SK-N-SH treated with all-trans-retinoic acid at 6 μM for 48 hours (cell line): ENCODE results near the gene CST7.

Source experiments
- ATAC-seq: fragments of 200-7000 bp; cut with Tn5 transposase; 3 replicates; pipeline ENCODE4 v1.9.1; 2020; ENCODE audit warnings: mild to moderate bottlenecking, moderate library complexity
- ARNTL ChIP-seq: fragments of 450-650 bp; formaldehyde crosslinking; IDR thresholded peaks from 2 replicates; pipeline ENCODE4 v1.5.0; 2020; ENCODE audit warnings: low read depth, mild to moderate bottlenecking, moderate library complexity, borderline replicate concordance
- BACH2 ChIP-seq: fragments of 250-450 bp; sonication (Bioruptor Pico); IDR thresholded peaks from 2 replicates; pipeline ENCODE4 v1.9.0; 2021; ENCODE audit warnings: mild to moderate bottlenecking, borderline replicate concordance
- CSDC2 ChIP-seq: fragments of 250-450 bp; sonication (Bioruptor Pico); IDR thresholded peaks from 2 replicates; pipeline ENCODE4 v1.5.0; 2020; ENCODE audit warnings: mild to moderate bottlenecking, moderate library complexity
- ESRRG ChIP-seq: fragments of 250-450 bp; sonication (Bioruptor Pico); IDR thresholded peaks from 2 replicates; pipeline ENCODE4 v1.6.1; 2021; ENCODE audit warnings: mild to moderate bottlenecking
- GLIS3 ChIP-seq: fragments of 250-450 bp; sonication (Bioruptor Pico); IDR thresholded peaks from 2 replicates; pipeline ENCODE4 v1.5.0; 2020; ENCODE audit warnings: mild to moderate bottlenecking, moderate library complexity
- ISL1 ChIP-seq: fragments of 250-450 bp; sonication (Bioruptor Pico); IDR thresholded peaks from 2 replicates; pipeline ENCODE4 v2.1.2; 2022; ENCODE audit warnings: mild to moderate bottlenecking, moderate library complexity
- OSR1 ChIP-seq: fragments of 250-450 bp; sonication (Bioruptor Pico); IDR thresholded peaks from 2 replicates; pipeline ENCODE4 v1.8.0; 2022; ENCODE audit warnings: moderate library complexity, mild to moderate bottlenecking, inconsistent platforms
- PPARA ChIP-seq: fragments of 250-450 bp; sonication (Bioruptor Pico); IDR thresholded peaks from 2 replicates; pipeline ENCODE4 v1.5.0; 2020; ENCODE audit warnings: mild to moderate bottlenecking, borderline replicate concordance
- SNAI2 ChIP-seq: fragments of 250-450 bp; sonication (Bioruptor Pico); IDR thresholded peaks from 2 replicates; pipeline ENCODE4 v1.5.0; 2020; ENCODE audit warnings: mild to moderate bottlenecking, moderate library complexity
- TCF4 ChIP-seq: fragments of 250-450 bp; sonication (Bioruptor Pico); IDR thresholded peaks from 2 replicates; pipeline ENCODE4 v1.8.0; 2021; ENCODE audit warnings: mild to moderate bottlenecking, moderate library complexity, borderline replicate concordance
- TOX ChIP-seq: fragments of 250-450 bp; sonication (Bioruptor Pico); IDR thresholded peaks from 2 replicates; pipeline ENCODE4 v1.8.0; 2021; ENCODE audit warnings: mild to moderate bottlenecking, moderate library complexity, borderline replicate concordance
- ZC3H10 ChIP-seq: fragments of 250-450 bp; sonication (Bioruptor Pico); IDR thresholded peaks from 2 replicates; pipeline ENCODE4 v1.5.1; 2021; ENCODE audit warnings: mild to moderate bottlenecking, moderate library complexity
- ZFP3 ChIP-seq: fragments of 250-450 bp; sonication (Bioruptor Pico); IDR thresholded peaks from 2 replicates; pipeline ENCODE4 v1.5.0; 2020; ENCODE audit warnings: mild to moderate bottlenecking, moderate library complexity
- ZFP30 ChIP-seq: fragments of 450-650 bp; formaldehyde crosslinking; IDR thresholded peaks from 2 replicates; pipeline ENCODE4 v1.5.0; 2022; ENCODE audit warnings: mild to moderate bottlenecking, moderate library complexity
- ZNF565 ChIP-seq: fragments of 450-650 bp; formaldehyde crosslinking; conservative IDR thresholded peaks from 2 replicates; pipeline ENCODE4 v1.5.0; 2020; ENCODE audit warnings: low read depth, mild to moderate bottlenecking, moderate library complexity
- ZNF70 ChIP-seq: fragments of 450-650 bp; formaldehyde crosslinking; IDR thresholded peaks from 2 replicates; pipeline ENCODE4 v1.5.0; 2020; ENCODE audit warnings: mild to moderate bottlenecking, moderate library complexity
- TF ChIP-seq, protein P1 (sequence below): fragments of 250-450 bp; sonication (Bioruptor Pico); IDR thresholded peaks from 2 replicates; pipeline ENCODE4 v1.8.0; 2021; ENCODE audit warnings: low read depth, mild to moderate bottlenecking, moderate library complexity, borderline replicate concordance
- TF ChIP-seq, protein P2 (sequence below): fragments of 250-450 bp; sonication (Bioruptor Pico); IDR thresholded peaks from 2 replicates; pipeline ENCODE4 v1.5.1; 2021; ENCODE audit warnings: mild to moderate bottlenecking, moderate library complexity
- TF ChIP-seq, protein P3 (sequence below): fragments of 250-450 bp; sonication (Bioruptor Pico); IDR thresholded peaks from 2 replicates; pipeline ENCODE4 v1.5.0; 2020; ENCODE audit warnings: mild to moderate bottlenecking, moderate library complexity

The CST7 gene

DNA sequence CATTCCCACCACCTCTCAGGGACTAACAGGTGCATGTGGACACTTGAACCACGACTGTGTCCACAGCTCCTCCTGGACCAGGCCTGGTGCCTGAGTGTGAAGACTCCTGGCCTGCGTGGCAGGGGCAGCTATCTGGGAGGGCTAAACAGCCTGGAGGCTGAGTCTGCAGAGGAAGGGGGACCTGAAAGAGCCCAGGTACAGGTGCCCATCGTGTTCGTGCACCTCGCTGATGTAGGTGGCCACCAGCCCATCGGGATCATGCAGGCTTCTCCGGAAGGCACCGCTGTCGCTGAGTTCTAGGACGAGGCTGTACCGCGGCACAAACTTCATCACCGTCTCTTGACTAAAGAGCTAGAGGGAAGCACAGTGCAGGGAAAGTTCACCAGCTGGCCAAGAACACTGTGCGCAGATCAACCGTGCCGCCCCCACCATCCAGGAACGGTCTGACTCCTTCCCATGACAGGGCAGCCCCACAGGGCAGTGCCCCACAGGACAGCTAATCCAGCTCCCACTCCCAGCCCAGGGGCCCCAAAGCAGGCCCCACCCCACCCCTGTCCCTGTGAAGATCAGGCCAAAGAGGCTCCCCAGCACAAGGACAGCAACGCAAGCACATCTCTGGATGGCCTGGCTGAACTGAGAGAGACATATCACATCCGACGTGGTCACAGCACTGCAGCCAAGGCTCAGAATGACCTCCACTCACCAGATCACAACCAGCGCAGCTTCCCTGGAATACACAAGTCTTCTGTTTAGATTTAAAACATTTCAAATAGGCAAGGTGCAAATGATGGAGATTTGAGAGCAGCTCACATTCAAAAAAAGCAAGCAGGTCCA lies 14.8 kb downstream of the CST7 start (continued):
- TF ChIP-seq, protein P1, sequence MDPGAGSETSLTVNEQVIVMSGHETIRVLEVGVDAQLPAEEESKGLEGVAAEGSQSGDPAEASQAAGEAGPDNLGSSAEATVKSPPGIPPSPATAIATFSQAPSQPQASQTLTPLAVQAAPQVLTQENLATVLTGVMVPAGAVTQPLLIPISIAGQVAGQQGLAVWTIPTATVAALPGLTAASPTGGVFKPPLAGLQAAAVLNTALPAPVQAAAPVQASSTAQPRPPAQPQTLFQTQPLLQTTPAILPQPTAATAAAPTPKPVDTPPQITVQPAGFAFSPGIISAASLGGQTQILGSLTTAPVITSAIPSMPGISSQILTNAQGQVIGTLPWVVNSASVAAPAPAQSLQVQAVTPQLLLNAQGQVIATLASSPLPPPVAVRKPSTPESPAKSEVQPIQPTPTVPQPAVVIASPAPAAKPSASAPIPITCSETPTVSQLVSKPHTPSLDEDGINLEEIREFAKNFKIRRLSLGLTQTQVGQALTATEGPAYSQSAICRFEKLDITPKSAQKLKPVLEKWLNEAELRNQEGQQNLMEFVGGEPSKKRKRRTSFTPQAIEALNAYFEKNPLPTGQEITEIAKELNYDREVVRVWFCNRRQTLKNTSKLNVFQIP: no peak
- no peak for TF ChIP-seq ESRRG (CRISPR knock-in tag)

DNA sequence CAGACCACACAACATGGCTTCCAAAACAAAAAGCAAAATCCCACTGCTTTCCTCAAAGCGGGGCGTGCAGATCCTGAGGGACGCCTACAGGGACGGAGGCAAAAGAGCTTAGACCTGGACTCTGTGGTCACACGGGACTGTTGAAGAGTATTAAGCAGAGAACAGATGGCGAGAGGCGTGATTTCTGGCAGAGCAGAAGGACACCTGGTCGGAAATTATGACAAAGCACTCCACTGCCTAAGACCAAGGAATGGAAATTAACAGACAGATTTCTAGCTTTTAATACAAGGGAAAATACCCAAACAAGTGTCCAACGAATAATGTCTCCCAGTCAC lies 15.4 kb downstream of the CST7 start:
- no peak for ATAC-seq
- no peak for TF ChIP-seq ZNF565 (CRISPR knock-in tag)
- TF ChIP-seq TCF4 (CRISPR knock-in tag): no peak
- no peak for TF ChIP-seq ISL1 (CRISPR knock-in tag)
- TF ChIP-seq, all 23 proteins: peak for 0

DNA sequence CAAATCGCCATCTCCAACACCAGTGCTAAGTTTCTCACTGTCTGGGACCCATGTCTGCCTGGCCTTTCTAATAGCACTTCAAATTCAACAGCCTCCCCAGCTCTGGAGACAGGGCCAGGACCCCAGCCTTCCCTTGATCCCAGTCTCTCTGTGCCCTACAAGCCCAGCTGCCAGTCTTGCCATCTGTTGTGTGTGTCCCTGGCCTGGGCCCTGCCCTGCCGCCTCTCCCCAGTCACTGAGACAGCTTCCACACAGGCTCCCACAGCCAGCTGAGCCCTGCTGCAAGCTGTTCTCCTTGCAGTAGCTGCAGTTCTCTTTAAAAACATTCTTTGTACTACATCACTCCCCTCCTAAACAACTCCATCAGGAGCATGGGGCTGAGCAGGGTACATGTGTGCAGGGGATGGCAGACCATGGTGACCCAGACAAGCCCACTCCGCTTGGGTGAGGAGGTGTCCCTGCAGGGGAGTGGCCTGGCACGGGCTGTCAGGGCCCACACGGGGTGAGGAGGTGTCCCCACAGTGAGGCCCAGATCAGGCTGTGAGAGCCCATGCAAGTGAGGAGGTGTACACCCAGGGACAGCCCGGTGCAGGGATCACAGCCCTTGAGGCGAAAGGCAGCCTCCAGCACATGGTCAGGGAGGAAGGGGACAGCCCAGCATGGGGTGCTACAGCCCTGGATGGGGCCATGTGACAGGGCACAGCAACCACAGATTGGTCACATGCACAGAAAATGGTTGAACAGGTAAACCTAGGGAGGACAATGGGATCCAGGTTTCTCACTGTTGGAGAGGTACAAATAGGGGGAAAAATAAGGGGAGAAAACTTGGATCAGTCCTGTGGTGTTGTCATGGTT lies 16.2 kb downstream of the CST7 start:
- TF ChIP-seq ZNF70 (CRISPR knock-in tag) (no peak), ISL1 (CRISPR knock-in tag) (no peak), OSR1 (no peak), TOX (CRISPR knock-in tag) (no peak), ZFP30 (CRISPR knock-in tag) (no peak), ZC3H10 (no peak), TCF4 (CRISPR knock-in tag) (no peak), ZNF565 (CRISPR knock-in tag) (no peak), CSDC2 (CRISPR knock-in tag) (no peak), ARNTL (CRISPR knock-in tag) (no peak), PPARA (CRISPR knock-in tag) (no peak), GLIS3 (CRISPR knock-in tag) (no peak), ZFP3 (CRISPR knock-in tag) (no peak), BACH2 (CRISPR knock-in tag) (no peak), SNAI2 (CRISPR knock-in tag) (no peak)
- TF ChIP-seq, protein P2, sequence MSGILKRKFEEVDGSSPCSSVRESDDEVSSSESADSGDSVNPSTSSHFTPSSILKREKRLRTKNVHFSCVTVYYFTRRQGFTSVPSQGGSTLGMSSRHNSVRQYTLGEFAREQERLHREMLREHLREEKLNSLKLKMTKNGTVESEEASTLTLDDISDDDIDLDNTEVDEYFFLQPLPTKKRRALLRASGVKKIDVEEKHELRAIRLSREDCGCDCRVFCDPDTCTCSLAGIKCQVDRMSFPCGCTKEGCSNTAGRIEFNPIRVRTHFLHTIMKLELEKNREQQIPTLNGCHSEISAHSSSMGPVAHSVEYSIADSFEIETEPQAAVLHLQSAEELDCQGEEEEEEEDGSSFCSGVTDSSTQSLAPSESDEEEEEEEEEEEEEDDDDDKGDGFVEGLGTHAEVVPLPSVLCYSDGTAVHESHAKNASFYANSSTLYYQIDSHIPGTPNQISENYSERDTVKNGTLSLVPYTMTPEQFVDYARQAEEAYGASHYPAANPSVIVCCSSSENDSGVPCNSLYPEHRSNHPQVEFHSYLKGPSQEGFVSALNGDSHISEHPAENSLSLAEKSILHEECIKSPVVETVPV: no peak
- TF ChIP-seq, protein P1: no peak
- TF ChIP-seq, protein P3, sequence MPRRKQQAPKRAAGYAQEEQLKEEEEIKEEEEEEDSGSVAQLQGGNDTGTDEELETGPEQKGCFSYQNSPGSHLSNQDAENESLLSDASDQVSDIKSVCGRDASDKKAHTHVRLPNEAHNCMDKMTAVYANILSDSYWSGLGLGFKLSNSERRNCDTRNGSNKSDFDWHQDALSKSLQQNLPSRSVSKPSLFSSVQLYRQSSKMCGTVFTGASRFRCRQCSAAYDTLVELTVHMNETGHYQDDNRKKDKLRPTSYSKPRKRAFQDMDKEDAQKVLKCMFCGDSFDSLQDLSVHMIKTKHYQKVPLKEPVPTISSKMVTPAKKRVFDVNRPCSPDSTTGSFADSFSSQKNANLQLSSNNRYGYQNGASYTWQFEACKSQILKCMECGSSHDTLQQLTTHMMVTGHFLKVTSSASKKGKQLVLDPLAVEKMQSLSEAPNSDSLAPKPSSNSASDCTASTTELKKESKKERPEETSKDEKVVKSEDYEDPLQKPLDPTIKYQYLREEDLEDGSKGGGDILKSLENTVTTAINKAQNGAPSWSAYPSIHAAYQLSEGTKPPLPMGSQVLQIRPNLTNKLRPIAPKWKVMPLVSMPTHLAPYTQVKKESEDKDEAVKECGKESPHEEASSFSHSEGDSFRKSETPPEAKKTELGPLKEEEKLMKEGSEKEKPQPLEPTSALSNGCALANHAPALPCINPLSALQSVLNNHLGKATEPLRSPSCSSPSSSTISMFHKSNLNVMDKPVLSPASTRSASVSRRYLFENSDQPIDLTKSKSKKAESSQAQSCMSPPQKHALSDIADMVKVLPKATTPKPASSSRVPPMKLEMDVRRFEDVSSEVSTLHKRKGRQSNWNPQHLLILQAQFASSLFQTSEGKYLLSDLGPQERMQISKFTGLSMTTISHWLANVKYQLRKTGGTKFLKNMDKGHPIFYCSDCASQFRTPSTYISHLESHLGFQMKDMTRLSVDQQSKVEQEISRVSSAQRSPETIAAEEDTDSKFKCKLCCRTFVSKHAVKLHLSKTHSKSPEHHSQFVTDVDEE (CRISPR knock-in tag): no peak
- TF ChIP-seq, all 23 proteins: peak for 0
- ATAC-seq: no peak
